ENCODE results near the gene SECTM1.

The SECTM1 gene

DNA sequence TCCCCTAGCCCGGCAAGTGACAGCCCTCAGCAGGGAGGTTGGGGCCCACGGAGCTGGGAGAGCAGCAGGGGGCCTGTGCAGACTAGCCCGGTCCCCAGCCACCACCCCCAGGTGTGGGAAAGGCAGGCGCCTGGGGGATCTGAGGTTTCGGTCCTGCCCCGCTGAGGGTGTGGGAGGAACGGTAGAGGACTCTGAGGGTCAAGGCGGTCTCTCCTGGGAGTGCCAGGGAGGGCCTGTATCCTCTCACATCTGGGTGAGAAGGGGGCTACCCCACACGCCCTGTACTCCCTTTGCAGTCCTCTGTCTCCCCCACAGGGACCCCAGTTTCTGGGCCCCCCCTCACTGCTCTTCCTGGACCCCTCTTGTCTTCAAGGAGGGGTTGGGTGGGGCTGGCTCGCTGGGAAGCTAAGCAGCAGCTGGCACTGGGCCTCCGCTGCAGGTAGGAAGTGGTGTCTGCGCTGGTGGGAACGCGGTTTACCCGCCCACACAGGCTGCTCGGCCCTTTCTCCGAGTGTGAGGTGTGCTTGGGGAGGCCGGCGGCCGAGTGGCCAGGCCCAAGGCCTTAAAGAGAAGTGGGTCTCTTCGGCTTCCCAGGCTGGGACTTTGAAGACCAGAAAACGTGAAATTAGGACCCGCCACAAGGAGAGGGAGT, 31.5 kb downstream of the SECTM1 start:
- TF ChIP-seq, protein P1, sequence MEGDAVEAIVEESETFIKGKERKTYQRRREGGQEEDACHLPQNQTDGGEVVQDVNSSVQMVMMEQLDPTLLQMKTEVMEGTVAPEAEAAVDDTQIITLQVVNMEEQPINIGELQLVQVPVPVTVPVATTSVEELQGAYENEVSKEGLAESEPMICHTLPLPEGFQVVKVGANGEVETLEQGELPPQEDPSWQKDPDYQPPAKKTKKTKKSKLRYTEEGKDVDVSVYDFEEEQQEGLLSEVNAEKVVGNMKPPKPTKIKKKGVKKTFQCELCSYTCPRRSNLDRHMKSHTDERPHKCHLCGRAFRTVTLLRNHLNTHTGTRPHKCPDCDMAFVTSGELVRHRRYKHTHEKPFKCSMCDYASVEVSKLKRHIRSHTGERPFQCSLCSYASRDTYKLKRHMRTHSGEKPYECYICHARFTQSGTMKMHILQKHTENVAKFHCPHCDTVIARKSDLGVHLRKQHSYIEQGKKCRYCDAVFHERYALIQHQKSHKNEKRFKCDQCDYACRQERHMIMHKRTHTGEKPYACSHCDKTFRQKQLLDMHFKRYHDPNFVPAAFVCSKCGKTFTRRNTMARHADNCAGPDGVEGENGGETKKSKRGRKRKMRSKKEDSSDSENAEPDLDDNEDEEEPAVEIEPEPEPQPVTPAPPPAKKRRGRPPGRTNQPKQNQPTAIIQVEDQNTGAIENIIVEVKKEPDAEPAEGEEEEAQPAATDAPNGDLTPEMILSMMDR (IDR thresholded peaks at IDR 0.05; ENCODE audit: low read depth, low read length) = no peak
- TF ChIP-seq, protein P2, sequence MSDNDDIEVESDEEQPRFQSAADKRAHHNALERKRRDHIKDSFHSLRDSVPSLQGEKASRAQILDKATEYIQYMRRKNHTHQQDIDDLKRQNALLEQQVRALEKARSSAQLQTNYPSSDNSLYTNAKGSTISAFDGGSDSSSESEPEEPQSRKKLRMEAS (IDR thresholded peaks at IDR 0.05; ENCODE audit: low read depth, low read length) = no peak
- TF ChIP-seq POLR2A (IDR thresholded peaks at IDR 0.05; ENCODE audit: extremely low read depth, insufficient read length) (no peak), MYC (IDR thresholded peaks at IDR 0.05; ENCODE audit: low read depth, low read length) (no peak)
- no peak overlapping the region for H3K4me3 ChIP-seq (ENCODE audit: low read depth, low read length)
- peak; percentile 70 for DNase-seq (ENCODE audit: low read depth)

DNA sequence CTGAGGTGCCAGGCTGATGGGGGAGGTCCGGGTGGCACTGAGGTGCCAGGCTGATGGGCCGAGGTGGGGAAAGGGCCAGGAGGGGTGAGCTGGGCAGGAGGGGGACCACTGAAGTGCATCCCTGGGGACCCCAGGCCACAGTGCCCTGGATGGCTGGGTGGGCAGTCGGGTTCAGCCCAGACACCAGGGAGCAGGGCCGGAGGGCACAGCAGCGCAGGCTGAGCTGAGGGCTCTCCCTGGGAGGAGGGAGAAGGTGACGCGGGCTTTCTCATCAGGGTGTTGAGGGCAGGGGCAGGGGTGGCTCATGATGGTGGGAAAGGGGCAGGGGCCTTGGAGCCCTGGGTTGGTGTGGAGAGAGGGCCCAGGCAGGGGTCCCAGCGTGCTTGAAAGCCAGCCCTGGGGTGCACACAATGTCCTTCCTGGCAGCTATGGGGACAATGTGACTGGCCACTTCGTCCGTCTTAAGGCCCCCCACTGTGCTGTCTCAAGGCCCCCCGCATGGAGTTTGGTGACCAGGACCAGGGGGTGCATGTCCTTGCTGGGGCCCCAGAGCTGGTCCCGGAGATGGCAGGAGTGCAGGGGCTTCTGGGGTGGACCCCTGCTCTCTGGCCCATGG, 32.2 kb downstream of the SECTM1 start:
- no peak overlapping the region for H3K4me3 ChIP-seq (ENCODE audit: low read depth, low read length)
- no peak for DNase-seq (ENCODE audit: low read depth)

DNA sequence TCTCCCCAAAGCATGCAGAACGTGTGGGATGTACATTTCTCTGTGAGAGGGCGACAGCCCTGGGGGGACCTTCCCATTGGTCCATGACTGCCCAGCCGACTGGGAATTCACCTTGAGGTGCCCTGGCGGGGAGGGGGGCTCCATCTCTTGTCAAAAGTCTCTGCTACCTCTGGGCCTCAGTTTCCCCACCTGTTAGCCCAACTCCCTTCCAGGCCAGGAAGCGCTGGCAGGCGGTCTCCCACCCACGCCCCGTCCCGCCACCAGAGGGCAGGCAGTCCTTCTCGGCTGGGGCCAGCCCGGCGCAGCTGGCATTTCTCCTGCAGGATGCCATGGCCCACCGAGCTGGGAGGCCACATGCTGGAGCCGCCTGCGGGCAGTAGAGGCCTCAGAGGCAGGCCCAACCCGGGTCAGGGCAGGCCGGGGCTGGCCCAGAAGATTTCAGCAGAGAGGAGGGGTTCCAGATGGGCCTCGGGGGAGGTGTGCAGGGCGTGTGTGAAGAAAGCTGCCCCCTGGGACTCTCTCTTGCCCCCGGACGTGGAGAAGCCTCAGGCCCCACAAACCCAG, 32.8 kb downstream of the SECTM1 start:
- DNase-seq (ENCODE audit: low read depth) = peak; percentile 73
- TF ChIP-seq, protein P2 (IDR thresholded peaks at IDR 0.05; ENCODE audit: low read depth, low read length) = peak; percentile 27; the same call in 1 of the 2 replicates
- TF ChIP-seq, protein P1 (IDR thresholded peaks at IDR 0.05; ENCODE audit: low read depth, low read length) = peak; percentile 73
- TF ChIP-seq POLR2A (IDR thresholded peaks at IDR 0.05; ENCODE audit: extremely low read depth, insufficient read length) (no peak), MYC (IDR thresholded peaks at IDR 0.05; ENCODE audit: low read depth, low read length) (0 out of 2 replicates have a peak, but pooled peaks have one; percentile 11)
- no peak overlapping the region for H3K4me3 ChIP-seq (ENCODE audit: low read depth, low read length)

More for the DNA sequence above, 32.2 kb downstream of the SECTM1 start:
- TF ChIP-seq POLR2A (IDR thresholded peaks at IDR 0.05; ENCODE audit: extremely low read depth, insufficient read length) (no peak), MYC (IDR thresholded peaks at IDR 0.05; ENCODE audit: low read depth, low read length) (no peak)
- TF ChIP-seq, protein P1 (IDR thresholded peaks at IDR 0.05; ENCODE audit: low read depth, low read length) = no peak
- TF ChIP-seq, protein P2 (IDR thresholded peaks at IDR 0.05; ENCODE audit: low read depth, low read length) = no peak

DNA sequence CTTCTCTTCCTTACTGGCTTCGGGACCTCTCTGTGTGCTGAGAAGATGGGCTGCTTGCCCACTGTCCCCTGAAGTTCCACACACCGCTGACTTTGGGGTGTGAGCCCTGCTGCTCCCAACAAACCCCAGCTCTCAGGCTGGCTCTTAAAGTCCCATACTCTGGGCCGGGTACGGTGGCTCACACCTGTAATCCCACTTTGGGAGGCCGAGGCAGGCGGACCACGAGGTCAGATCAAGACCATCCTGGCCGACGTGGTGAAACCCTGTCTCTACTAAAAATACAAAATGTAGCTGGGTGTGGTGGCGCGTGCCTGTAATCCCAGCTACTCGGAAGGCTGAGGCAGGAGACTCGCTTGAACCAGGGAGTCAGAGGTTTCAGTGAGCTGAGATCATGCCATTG, 33.3 kb downstream of the SECTM1 start:
- H3K4me3 ChIP-seq (ENCODE audit: low read depth, low read length) = no peak overlapping the region
- TF ChIP-seq, protein P1 (IDR thresholded peaks at IDR 0.05; ENCODE audit: low read depth, low read length) = no peak
- no peak for TF ChIP-seq POLR2A (IDR thresholded peaks at IDR 0.05; ENCODE audit: extremely low read depth, insufficient read length)
- TF ChIP-seq, protein P2 (IDR thresholded peaks at IDR 0.05; ENCODE audit: low read depth, low read length) = no peak
- no peak for TF ChIP-seq MYC (IDR thresholded peaks at IDR 0.05; ENCODE audit: low read depth, low read length)
- no peak for DNase-seq (ENCODE audit: low read depth)

DNA sequence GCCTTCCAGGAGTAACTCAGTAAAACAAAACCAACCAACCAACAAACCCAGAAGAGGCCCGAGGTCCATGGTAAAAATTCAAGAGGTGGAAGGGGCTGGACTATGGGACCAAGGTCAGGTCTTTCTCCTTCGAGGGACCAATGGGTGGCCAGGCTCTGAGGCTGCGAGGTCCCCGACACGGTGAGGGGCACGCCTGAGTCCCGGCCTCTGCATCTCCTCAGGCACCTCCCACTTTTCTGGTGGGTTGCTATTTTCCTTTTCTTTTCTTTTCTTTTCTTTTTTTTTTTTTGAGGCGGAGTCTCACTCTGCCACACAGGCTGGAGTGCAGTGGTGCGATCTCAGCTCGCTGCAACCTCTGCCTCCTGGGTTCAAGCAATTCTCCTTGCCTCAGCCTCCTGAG, 34.1 kb downstream of the SECTM1 start:
- TF ChIP-seq POLR2A (IDR thresholded peaks at IDR 0.05; ENCODE audit: extremely low read depth, insufficient read length) (no peak), MYC (IDR thresholded peaks at IDR 0.05; ENCODE audit: low read depth, low read length) (no peak)
- TF ChIP-seq, protein P2 (IDR thresholded peaks at IDR 0.05; ENCODE audit: low read depth, low read length) = no peak
- TF ChIP-seq, protein P1 (IDR thresholded peaks at IDR 0.05; ENCODE audit: low read depth, low read length) = no peak
- no peak for DNase-seq (ENCODE audit: low read depth)
- no peak overlapping the region for H3K4me3 ChIP-seq (ENCODE audit: low read depth, low read length)

Measured in NB4 (cell line).